Measurements from ENCODE around the gene IGSF9.

DNA sequence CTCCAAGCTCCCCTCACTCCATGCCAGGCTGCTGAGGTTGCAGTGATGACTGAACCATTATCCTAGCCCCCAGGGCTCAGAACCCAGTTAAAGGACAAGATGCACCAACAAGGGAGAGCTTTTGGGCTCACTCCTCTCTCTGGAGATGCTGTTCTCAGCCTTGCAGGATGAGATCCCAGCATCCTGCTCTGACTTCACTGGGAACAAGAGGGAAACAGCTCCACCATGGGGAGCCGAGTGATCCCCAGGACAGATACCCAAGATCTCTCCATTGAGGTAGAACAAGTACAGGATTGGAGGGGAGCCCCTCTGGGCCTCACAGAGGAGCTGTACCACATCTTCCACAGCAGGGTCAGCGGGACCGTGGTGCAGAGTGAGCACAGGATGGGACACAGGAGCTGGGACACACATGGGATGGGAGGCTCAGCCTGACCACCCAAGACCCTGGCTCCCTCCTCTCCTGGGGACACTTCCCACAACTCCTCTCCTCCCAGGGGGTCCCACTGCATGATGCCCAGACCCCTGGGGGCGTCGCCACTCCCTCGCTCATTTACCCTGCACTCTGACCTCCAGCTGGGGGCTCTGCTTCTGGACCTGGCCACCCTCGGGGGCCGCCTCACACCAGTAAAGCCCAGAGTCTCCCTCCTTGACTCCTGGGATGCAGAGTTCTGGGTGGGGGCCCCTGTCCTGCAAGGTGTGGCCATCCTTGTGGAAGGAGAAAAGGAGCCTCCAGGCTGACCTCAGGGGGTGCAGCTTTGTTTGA, 27.2 kb upstream of the IGSF9 start:
- TF ChIP-seq, protein P1, sequence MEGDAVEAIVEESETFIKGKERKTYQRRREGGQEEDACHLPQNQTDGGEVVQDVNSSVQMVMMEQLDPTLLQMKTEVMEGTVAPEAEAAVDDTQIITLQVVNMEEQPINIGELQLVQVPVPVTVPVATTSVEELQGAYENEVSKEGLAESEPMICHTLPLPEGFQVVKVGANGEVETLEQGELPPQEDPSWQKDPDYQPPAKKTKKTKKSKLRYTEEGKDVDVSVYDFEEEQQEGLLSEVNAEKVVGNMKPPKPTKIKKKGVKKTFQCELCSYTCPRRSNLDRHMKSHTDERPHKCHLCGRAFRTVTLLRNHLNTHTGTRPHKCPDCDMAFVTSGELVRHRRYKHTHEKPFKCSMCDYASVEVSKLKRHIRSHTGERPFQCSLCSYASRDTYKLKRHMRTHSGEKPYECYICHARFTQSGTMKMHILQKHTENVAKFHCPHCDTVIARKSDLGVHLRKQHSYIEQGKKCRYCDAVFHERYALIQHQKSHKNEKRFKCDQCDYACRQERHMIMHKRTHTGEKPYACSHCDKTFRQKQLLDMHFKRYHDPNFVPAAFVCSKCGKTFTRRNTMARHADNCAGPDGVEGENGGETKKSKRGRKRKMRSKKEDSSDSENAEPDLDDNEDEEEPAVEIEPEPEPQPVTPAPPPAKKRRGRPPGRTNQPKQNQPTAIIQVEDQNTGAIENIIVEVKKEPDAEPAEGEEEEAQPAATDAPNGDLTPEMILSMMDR (conservative IDR thresholded peaks at IDR 0.05 in 1 of 2, IDR thresholded peaks at IDR 0.05 in 1 of 2; ENCODE audit: extremely low read depth in 1 of 2, insufficient read depth in 1 of 2, low read depth in 1 of 2, low read length in 2 of 2) = no peak
- TF ChIP-seq EZH2 (IDR thresholded peaks at IDR 0.05; ENCODE audit: borderline replicate concordance, low read length) = no peak

Measured in mammary epithelial cell (primary cell).